ENCODE measurements around the gene OTUD6A. TPM values are rescaled to one million over a fixed set of nuclear protein-coding genes. Genes with fewer than 3 reads are reported as not detected.

Gene OTUD6A
- total RNA-seq, 2 donors from 2014 or later, result not detected

DNA sequence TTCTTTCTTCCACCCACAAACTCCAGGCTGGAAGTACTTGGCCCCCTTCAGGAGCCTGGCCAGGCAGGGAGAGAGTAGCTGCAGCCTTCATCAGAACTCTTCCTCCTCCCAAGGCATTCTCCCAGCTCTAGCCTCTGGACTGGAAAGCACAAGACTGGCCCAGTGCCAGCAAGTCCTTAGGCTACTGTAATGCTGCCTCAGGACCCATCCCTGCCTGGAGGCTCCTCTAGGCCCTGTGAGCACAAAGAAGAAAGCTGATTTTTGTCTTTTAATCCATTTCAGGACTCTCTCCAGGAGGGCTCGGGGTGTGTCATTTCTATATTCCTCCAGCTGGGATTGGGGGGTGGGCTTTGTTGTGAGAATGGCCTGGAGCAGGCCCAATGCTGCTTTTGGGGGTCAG is 23.3 kb upstream of the OTUD6A start:
- Histone ChIP-seq H3K27ac (no peak overlapping the region), H3K9me3 (no peaks in the 10 kb centered on the region), H3K36me3 (replicated peaks in 1 of 2; ENCODE audit: insufficient read depth in 1 of 2, low read depth in 2 of 2) (no peaks in the 10 kb centered on the region), H3K4me1 (no peaks in the 10 kb centered on the region), H3K27me3 (no peaks in the 10 kb centered on the region), H3K4me3 (no peak overlapping the region)
- TF ChIP-seq POLR2A (IDR thresholded peaks at IDR 0.05), result no peak
- TF ChIP-seq, protein P1, sequence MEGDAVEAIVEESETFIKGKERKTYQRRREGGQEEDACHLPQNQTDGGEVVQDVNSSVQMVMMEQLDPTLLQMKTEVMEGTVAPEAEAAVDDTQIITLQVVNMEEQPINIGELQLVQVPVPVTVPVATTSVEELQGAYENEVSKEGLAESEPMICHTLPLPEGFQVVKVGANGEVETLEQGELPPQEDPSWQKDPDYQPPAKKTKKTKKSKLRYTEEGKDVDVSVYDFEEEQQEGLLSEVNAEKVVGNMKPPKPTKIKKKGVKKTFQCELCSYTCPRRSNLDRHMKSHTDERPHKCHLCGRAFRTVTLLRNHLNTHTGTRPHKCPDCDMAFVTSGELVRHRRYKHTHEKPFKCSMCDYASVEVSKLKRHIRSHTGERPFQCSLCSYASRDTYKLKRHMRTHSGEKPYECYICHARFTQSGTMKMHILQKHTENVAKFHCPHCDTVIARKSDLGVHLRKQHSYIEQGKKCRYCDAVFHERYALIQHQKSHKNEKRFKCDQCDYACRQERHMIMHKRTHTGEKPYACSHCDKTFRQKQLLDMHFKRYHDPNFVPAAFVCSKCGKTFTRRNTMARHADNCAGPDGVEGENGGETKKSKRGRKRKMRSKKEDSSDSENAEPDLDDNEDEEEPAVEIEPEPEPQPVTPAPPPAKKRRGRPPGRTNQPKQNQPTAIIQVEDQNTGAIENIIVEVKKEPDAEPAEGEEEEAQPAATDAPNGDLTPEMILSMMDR (IDR thresholded peaks at IDR 0.05), result no peak
- WGBS, 2 donors, result 100% methylated on average over 1 of the region's 1 CpG
- ATAC-seq, result no peak
- peak in 1 of 4 donors; percentile 20 for DNase-seq
- intact Hi-C loops (cut with DNase I), result no loop called here

DNA sequence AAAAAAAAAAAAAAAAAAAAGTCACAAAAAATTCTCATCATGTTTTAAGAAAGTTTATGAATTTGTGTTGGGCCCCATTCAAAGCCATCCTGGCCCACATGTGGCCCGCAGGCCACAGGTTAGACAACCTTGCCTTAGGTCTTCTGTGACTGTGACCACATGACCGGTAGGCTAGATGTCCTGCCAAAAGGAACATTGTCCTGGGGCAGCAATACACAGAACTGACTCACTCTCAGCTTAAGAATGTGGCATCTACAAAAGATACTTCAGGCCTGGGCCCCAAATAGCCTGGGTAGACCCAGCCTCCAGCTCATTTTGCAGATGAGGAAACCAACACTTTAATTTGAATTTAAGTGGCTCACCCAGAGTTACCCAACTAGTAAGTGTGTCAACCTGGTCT is 22.5 kb upstream of the OTUD6A start:
- Histone ChIP-seq H3K4me3 (no peak overlapping the region), H3K27ac (no peak overlapping the region), H3K27me3 (no peaks in the 10 kb centered on the region), H3K9me3 (no peaks in the 10 kb centered on the region), H3K36me3 (replicated peaks in 1 of 2; ENCODE audit: insufficient read depth in 1 of 2, low read depth in 2 of 2) (no peaks in the 10 kb centered on the region), H3K4me1 (no peaks in the 10 kb centered on the region)
- 94 to 100% methylated on average over 2 of the region's 2 CpGs for WGBS, 2 donors
- DNase-seq (no peak), ATAC-seq (no peak)
- intact Hi-C loops (cut with DNase I), result no loop called here
- TF ChIP-seq, protein P1 (IDR thresholded peaks at IDR 0.05), result no peak
- no peak for TF ChIP-seq POLR2A (IDR thresholded peaks at IDR 0.05)

DNA sequence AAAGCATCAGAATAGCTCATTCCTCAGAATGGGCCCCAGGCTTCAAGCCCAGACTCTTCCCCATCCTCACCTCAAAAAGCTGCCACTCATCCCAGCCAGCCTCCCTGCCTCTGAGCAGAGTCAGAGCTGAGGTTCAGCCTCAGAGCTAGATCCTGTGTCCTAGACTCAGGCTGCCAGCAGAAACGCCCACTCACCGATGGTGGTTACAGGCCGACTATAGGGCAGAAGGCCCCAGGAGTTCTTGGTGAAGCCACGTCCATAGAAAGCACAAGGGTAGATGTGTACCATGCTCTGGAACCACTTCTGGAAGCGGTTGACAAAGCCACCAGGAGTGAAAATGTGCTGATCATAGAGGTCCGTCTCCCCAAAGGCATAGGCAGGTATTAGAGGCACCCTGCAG is 20.3 kb upstream of the OTUD6A start:
- WGBS, 2 donors, result 70 to 86% methylated on average over 2 to 5 of the region's 6 CpGs
- Histone ChIP-seq H3K36me3 (replicated peaks in 1 of 2; ENCODE audit: insufficient read depth in 1 of 2, low read depth in 2 of 2) (no peaks in the 10 kb centered on the region), H3K27ac (no peak overlapping the region), H3K4me1 (no peaks in the 10 kb centered on the region), H3K27me3 (no peaks in the 10 kb centered on the region), H3K4me3 (no peak overlapping the region), H3K9me3 (no peaks in the 10 kb centered on the region)
- no peak for DNase-seq
- intact Hi-C loops (cut with DNase I), result no loop called here
- TF ChIP-seq POLR2A (IDR thresholded peaks at IDR 0.05), result no peak
- TF ChIP-seq, protein P1 (IDR thresholded peaks at IDR 0.05), result no peak
- no peak for ATAC-seq

DNA sequence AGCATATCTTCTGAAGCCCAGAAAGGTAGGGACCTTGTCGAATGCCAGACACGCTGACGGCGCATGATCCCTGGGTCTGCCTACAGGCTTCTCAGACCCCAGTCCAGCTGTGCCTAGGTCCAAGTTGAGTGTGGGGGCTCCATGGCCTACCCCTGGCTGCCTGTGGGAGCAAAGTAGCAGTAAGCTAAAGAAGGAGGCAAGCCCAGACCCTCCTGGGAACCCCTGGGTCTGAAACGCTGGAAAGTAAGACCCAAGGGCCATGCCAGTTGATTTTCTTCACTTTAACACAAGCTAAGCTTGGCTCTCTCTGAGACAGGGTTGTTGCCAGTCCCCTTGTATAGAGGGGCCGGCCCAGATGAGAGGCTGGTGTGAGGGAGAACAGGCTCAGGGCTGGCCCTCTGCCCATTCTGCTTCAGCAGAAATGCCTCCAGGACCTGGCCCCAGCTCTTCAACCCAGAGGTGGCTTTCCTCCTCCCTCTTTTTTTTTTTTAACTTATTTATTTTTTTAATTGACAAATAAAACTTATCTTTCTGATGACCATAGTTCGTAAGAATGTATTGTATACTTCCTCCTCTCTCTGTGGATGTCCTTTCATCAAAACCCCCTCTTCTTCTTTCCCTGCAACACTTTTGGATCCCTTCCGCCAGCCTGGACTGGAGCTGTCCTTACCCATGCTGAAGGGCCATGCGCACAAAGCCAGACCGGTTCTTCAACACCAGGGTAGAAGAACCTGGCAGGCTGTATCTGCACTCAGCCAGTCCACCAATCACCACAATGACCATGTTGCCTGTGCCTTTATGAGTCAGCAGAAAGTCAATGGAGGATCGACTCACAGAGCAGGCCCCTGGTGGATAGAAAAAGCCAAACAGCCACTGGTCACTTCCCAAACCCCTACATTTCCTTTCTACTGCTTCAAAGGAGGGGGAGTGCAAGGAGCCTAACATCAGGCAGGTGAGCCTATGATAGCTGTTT is 19.6 kb upstream of the OTUD6A start:
- Histone ChIP-seq H3K4me1 (no peaks in the 10 kb centered on the region), H3K36me3 (replicated peaks in 1 of 2; ENCODE audit: insufficient read depth in 1 of 2, low read depth in 2 of 2) (no peaks in the 10 kb centered on the region), H3K27me3 (no peaks in the 10 kb centered on the region), H3K4me3 (no peak overlapping the region), H3K27ac (no peak overlapping the region), H3K9me3 (no peaks in the 10 kb centered on the region)
- TF ChIP-seq, protein P1 (IDR thresholded peaks at IDR 0.05), result no peak
- TF ChIP-seq POLR2A (IDR thresholded peaks at IDR 0.05), result no peak
- ATAC-seq (no peak), DNase-seq (no peak)
- intact Hi-C loops (cut with DNase I), result no loop called here
- WGBS, 2 donors, result 64 to 76% methylated on average over 6 to 11 of the region's 11 CpGs

All from body of pancreas (tissue), 4 donors.